Suppressor macrophage (primary cell): ENCODE data around the gene PTPRT.
"Not testable (repeated sequence)": the region's sequence is repeated elsewhere in the genome, so short reads cannot be mapped to it uniquely, and the experiment has no call there.

Source experiments
- DNase-seq, 4 experiments: peaks; one replicate each; pipeline ENCODE4 v3.0.0-alpha.2; 2020 to 2022

The PTPRT gene

GRCh38 chr20:42270539-42270938 lies 919.2 kb downstream of the PTPRT start:
- DNase-seq = no peak

DNA sequence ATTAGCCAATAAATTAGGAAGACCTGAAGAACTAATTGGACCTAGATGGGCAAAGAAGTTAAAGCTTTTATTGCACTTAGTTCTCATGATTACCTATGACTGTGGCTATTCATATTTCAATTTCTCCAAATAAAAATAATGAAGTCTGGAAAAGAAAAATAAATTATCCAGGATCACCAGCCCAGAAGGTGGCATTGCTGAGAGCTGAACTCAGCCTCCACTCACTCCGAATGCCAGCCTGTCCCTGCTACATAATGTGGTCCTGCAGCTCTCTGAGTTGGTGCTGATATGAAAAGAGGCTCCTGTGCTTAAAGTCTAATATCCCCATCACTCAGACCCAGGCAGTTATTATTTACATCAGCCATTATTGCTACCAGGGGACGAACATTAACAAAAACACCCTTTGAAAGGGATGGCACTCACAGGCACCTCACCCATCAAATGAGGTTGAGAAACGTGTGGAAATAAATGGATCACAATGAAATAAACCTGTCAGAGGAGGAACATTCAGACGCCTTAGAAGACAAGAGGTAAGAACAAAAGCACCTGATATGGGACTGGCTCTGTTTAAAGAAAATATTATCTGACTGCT lies 921.8 kb downstream of the PTPRT start:
- DNase-seq = no peak

DNA sequence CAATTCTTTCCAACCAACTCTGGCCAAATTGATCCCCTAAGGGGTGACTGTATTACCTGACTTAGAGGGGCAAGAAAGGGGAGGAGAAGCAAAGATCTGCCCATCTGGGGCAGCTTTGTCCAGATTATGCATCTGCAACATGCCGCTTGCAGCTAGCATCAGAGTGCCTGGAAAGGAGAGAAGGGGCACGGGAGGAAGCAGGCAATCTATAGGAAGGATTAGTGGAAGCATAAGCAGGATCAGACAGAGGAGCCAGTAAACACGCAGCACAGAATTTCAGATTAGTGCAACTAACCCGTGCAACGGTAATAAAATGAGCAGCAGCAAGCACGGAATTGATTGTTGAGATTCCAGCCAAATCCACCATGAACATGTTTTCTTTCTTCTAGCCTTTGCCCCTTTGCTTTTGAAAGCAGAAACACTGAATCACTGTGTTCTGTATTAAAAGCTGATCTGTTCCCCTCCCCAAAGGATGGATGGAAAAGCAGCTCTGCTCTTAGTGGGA lies 927.9 kb downstream of the PTPRT start:
- DNase-seq = no peak

DNA sequence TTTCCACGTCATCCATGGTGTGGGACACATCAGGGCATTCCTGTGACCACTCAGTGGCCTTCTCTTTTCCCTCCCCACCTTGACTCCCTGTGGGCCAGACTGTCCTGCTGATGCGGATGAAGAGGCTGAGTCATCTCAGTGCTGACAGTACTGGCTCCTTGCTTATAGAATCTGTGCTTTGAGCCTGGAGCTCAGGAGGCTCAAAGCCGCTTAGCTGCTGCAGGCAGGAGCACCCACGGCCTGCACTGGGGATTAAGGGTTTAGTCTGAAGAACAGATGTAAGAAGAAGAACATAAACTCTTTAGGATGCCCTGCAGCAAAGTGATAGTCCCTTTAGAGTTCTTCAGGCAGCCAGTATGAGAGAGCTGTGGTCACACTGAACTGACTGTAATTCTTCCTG lies 929.5 kb downstream of the PTPRT start:
- DNase-seq = no peak

DNA sequence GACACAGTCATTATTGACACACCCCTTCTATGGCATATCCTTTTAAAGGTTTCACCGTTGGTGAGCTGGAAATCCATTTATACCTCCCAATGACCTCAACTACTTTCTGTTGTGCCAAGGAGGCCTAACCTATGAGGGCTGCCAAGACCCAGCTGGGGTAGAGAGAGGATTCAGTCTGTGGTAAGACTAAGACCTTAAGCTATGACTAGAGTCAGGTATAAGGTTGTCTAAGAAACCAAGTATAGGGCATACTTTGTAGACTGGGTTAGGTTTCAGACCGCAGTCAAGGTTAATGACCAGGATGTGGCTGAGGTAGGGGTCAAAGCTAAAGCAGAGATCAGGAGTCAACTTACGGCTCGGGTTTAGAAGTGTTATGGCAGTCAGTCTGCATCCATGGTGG lies 930.3 kb downstream of the PTPRT start:
- no peak for DNase-seq

DNA sequence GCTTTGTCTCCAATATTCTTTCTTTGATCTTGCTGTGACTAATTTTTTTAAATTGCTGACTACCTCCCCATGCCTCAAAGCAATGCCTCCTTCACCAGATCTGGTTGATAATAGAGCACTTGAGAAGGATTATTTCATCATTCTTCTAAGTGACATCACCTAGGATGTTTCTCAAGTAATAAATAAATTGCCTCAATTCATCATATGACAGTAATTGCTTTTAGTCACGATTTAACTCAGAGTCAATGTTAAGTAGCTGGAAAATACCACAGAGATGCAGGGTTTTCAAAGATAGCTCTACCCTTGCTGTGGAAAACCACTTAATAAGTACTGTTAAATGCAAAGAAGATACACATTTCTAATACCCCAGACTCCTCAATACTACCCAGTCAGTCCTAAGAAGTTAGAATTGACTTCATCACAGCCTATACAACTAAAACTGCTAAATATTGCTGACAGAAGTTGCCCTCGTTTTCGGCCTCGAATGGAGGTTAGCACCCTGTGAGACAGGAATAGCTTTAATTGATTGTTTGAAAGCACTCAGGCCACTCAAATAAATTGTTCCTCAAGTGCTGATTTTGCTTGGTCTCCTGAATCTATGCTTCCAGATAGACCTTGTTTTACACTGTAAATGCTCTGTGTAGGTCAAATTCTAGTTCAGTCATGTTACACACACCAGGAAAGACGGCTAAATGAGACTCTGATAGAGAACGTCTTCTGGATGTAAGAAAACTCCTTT lies 931.0 kb downstream of the PTPRT start:
- no peak for DNase-seq

DNA sequence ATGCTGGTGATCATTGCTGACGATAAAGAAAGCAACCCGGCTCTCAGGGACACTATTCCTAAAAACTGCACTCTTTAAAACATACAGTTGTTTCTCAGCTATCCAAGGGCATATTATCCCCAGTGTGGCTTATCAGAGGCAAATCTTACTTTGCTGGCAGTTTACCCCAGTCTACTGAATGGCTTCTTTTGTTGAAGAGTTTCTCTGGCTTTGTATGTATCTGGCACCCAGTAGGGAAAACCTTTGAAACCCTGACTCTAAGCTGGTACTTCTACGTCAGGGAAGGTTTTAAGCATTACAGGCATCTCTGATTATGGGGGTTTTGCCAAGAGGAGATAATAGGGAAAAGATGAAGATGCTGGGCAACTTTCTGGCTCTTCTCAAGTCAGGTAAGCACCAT lies 933.9 kb downstream of the PTPRT start:
- no peak for DNase-seq

DNA sequence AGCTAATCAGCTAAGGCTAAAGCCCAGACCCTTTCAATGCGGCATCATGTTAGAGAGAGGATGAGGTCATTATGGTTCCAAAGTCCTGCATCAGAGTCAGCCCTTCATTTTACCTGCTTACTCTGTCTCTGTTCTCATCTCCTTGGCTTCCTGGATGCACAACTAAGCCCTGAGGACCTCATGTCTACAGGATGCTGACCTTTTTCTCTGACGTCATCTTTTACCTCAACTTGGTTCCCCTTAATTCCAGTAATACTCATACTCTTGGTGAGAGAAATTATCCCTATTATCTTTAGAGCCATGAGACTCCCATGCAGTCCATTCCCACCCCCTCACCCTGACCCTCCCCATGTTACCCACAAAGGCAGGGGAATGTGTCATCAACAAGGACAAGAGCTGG lies 935.0 kb downstream of the PTPRT start:
- no peak for DNase-seq

DNA sequence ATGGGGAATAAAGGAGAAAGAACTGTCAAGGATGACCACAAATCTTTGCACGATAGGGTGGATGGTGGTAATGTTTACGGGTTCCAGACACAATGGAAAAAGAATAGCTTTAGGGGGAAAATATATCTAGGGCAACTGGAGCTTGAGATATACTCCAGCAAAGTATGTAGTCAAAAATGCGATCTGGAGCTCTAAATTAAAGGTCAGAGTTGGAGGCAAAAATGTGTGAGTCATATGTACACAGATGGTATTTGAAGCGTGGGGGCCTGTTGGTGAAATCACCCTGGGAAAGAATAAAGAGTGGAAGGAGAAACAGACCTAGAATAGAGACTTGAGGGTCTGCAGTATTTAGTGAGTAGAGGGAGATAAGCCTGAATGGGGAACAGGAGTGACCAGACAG lies 937.6 kb downstream of the PTPRT start:
- no peak for DNase-seq

GRCh38 chr20:42218621-42219374 lies 970.9 kb downstream of the PTPRT start:
- no peak for DNase-seq

DNA sequence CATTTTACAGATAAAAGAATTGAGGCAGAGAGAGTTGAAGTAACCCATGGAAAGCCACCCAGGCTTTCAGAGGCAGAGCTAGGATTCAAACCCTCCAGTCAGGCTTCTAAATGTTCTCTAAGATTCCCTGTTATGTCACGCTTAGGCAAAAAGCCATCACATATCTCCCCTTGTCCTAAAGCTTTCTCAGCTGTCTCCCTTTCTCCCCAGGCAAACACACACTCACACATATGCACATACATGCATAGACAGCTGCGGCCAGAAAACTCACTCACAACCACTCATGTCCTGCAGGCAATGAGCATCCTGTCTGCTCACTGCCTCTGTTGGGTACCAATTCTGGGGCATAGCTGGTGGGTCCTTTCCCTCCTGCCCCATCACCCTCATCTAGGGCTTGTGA lies 975.6 kb downstream of the PTPRT start:
- no peak for DNase-seq

- no peak for DNase-seq
These were observed 977.3 kb downstream of the PTPRT start for GRCh38 chr20:42212391-42212790.

DNA sequence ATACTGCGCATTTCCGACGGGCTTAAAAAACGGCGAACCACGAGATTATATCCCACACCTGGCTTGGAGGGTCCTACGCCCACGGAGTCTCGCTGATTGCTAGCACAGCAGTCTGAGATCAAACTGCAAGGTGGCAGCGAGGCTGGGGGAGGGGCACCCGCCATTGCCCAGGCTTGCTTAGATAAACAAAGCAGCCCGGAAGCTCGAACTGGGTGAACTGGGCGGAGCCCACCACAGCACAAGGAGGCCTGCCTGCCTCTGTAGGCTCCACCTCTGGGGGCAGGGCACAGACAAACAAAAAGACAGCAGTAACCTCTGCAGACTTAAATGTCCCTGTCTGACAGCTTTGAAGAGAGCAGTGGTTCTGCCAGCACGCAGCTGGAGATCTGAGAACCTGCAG lies 983.1 kb downstream of the PTPRT start:
- not testable (repeated sequence) for DNase-seq

DNA sequence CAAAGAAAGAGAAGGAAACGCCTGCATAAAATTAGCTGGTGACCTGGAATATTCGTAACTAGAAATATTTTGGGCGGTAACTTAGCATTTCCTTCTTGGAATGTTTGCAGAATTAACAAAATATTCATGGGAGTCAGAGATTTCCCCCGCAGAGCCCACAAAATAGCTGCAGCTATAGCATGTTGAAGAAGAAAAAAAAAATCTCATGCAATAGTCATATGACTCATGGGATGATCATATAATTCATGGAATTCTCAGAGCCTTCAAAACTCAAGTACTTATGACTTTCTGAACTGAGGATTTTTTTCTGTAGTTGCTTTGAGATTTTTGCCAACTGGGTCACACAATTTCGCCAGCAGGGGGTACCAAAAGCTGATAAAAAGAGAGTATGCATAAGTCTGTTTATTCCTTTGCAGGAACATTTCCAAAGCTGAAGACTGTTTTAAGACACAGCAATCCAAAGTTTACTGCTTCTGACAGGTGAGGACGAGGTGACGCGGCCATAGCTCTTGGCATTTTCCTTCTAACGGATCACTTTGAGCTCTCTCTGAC lies 985.5 kb downstream of the PTPRT start:
- peak in 2 of 4 experiments; percentile 2 to 19 for DNase-seq

DNA sequence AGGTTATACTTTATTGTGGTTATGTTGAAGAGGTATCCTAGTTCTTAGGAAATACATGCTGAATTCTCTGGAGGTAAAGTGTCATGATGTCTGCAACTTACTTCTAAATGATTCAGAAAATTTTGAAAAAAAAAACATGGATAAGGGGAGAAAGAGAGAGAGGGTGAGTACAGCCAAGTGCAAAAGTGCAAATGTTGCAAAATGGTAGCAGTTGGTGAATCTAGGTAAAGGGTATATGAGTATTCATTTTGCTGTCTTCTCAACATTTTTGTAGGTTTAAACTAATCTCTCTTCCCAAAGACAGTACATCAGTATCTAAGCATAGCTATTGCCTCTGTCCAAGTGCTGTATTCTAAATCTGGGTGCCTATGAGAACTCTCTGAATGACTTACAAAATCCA lies 992.1 kb downstream of the PTPRT start:
- no peak for DNase-seq

GRCh38 chr20:42193119-42193518 lies 996.6 kb downstream of the PTPRT start:
- no peak for DNase-seq

GRCh38 chr20:42192321-42192720 lies 997.4 kb downstream of the PTPRT start:
- DNase-seq = no peak

DNA sequence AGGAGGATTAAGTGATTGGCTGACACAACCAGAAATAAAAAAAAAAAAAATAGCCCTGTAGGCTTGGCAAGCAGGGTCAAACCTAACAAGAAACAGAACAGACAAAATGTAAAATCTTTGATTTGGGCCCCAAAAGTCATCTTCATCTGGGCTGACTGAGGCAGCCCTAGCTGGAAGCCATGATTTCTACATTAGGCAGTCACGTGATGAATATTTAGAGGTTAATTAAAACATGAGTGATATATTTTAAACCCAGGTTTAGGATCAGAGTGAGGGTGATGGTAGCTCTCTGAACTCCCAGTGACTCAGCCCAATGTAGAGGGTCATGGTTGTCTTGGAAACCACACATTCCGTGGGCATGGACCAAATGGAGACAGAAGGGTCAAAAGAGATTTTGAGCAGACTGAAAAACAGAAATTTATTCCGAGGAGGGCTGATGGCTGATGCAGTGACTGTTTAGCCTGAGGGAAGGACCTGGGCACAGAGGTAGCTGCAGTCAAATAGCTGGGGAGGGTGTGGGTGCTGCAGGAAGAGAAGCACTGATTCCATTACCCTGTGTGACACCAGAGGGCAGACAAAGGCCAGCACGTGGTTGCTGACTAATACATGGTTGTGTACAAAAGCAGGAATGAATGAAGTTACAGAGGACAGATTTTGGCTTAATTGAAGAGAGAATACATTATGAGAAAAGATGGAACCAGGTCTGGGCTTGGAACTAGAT lies 998.4 kb downstream of the PTPRT start:
- DNase-seq = peak in 3 of 4 experiments; percentile 4 to 11 (median 9)

- DNase-seq = no peak
These were observed 999.6 kb downstream of the PTPRT start for GRCh38 chr20:42190084-42190483.

DNA sequence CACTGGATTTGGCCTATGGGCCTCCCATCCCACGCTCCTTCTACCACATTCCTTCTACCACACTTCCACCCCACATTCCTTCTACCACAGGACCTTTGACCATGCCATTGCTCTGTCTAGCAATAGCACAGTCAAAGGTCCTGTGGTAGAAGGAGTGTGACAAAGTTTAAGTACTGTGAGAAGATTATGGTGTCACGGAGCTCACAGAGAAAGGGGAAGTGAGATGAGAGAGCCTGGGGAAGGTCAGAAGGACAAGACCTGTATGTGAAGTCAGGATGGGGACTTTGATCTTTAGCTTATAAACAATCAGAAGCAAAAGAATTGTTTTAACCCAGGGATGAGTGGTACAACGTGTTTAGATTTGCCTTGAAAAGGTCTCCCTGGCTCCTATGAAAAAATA lies 1003.4 kb downstream of the PTPRT start:
- DNase-seq = no peak

GRCh38 chr20:42183147-42183546 lies 1006.6 kb downstream of the PTPRT start:
- DNase-seq = no peak

DNA sequence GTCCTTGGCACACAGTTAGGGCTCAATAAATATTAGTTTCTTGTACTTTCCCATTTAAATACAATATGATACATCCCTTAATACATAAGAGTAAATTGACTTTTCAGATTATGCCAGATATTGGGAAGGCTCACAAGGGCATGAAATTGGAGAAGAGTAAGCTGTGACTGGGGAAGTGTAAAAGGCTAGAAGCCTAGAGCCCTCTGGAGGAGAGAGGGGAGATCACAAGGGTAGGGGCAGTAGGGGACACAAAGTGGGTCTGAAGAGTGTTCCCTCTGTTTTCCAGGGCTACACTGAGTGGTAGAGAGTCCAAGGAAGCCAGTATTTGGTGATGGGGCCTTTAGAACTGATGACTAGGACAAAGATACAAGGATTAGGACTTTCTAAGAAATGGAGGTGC lies 1008.6 kb downstream of the PTPRT start:
- no peak for DNase-seq

GRCh38 chr20:42179768-42180167 lies 1009.9 kb downstream of the PTPRT start:
- peak in 3 of 4 experiments; percentile 2 to 21 (median 10) for DNase-seq
